HG03045 (cell line): ENCODE data around the gene TRIO.

ENCODE experiments used
- ATAC-seq: cut with Tn5 transposase; IDR thresholded peaks from one replicate; pipeline ENCODE4 v1.9.1; 2021; ENCODE audit warnings: mild to moderate bottlenecking, moderate library complexity; ENCODE audit not compliant: unreplicated experiment

Gene TRIO

GRCh38 chr5:14122089-14122488 lies 21.1 kb upstream of the TRIO start:
- ATAC-seq, result no peak

DNA sequence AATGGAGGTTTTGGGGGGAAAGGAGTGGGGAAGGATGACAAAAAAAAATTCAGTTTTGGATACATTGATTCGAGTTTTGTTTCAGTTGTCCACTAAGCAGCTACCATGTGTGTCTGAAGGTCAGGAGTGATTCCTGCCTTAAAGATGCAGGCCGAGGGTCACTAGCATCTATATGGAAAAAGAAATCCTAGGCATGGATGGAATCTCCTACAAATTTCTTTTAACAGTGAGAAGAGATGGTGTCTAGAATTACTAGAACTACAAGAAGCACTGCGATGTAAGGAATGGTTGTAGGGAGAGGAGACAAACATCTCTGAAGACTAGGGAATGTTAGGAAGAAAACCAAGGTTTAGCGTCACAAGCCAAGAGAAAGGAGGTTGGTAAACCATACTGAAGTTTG lies 19.6 kb upstream of the TRIO start:
- no peak for ATAC-seq

DNA sequence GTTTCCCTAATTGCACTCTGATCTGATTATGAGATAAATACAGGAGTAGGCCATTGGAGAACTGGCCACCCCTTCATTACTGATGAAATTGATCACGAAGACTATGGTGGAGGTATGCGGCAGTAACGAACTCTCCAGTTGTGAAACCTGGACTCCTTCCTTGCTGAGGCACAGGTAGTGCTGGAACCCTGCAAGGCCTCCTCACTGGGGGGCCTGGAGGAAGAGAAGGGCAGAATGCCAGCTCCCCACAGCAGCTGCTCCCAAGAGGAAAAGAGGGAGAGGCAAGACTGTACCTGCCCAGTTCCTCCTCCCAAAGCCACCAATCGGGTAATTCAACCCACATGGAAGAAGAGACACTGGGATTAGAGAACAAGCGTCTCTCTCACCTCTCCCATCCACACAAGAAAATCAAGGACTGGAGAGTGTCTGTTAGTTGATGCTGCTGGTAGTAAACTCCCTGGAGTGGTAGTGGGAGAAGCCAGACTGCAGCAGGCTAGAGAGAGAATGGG lies 19.1 kb upstream of the TRIO start:
- no peak for ATAC-seq

- no peak for ATAC-seq
Measured at GRCh38 chr5:14125262-14125661, 17.9 kb upstream of the TRIO start.

GRCh38 chr5:14127587-14127986 lies 15.6 kb upstream of the TRIO start:
- ATAC-seq, result no peak

DNA sequence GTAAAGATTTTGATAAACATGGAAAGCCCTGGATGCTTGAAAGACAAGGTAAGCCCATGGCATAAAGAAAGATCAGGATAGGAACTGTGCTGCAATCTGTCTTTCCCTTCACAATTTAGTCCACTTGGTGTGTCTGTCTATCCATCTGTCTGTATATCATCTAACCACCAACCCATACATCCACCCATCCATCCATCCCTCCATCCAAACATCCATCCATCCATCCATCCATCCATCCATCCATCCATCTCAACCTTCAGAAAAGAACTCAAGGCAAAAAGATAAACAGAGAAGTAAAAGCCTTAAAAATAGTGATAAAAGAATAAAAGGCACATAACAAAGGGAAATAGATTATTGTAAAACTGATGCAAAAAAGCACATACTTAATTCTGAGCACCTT lies 15.1 kb upstream of the TRIO start:
- ATAC-seq, result no peak

GRCh38 chr5:14129123-14129522 lies 14.0 kb upstream of the TRIO start:
- no peak for ATAC-seq

DNA sequence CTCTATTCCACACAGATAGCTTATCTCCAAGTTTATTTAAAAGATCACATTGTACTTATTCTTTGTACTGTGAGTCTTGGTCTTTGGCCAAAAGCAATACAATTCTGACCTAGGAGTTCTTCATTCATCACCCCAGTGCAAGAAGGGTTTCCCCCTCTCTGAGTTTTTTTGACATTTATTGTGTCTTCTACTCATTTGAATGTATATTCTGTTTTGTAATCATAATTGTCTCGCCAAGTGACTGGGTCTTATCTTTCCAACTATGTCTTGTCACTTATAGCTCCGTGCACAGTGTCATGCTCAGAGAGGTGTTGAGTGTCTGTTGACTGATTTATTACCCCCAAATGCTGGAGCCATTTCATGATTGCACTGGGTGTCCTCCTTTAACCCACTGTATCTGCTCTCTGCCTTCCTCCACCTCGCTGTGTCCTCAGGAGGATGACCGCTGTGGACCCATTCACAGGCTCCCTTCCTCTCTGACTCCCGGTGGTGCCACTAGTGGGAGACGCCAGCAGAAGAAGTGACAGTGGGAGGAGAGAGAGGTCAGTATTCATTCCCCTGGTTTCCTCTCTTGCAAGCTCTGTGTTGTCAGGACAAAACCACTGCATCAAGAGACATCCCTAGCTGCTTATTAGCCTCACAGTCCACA lies 11.2 kb upstream of the TRIO start:
- ATAC-seq, result no peak

DNA sequence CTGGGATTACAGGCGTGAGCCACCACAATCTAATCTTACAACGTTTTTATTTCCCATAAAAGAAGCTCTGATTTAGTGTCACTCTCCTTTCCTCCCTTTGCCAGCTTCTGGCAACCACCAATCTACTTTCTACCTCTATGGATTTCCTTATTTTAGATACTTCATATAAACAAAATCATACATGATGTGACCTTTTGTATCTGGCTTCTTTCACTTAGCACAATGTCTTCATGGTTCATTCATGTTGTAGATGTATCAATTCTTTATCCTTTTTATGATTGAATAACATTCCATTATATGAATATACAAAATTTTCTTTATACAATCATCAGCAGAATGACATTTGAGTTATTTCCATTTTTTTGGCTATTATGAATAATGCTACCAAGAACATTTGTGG lies 9.7 kb upstream of the TRIO start:
- ATAC-seq, result no peak

DNA sequence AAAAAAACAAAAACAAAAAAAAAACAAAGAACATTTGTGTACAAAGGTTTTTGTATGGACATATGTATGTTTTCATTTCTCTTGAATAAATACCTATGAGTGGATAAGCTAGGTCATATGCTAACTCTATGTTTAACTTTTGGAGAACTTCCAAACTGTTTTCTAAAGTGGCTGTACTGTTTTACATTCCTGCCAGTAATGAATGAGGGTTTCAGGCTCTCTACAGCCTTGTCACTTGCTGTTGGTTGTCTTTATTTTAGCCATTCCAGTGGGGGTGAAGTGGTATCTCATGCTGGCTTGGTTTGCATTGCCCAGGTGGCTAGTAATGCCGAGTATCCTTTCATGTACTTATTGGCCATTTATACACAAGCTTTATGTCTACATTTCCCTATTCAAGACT lies 9.1 kb upstream of the TRIO start:
- ATAC-seq, result no peak

DNA sequence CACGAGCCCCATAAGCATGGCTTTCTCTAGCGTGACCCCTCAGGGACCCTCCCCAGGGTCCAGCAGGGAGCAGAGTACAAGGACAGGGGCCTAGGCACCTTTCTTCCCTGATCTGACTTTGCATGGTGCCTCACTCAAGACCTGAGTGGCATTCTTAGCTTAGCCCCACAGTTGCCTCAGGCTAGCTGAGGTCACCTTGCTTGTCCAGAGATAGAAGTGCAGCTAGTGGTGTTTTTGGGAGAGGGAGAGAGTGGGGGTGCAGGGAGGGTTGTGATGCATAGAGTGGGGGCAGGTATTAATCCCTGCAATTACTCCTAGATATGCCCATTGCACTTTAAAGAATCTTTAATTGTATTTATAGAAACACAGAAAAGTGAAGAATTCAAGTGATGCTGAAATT lies 8.4 kb upstream of the TRIO start:
- no peak for ATAC-seq

GRCh38 chr5:14135621-14136020 lies 7.5 kb upstream of the TRIO start:
- no peak for ATAC-seq

DNA sequence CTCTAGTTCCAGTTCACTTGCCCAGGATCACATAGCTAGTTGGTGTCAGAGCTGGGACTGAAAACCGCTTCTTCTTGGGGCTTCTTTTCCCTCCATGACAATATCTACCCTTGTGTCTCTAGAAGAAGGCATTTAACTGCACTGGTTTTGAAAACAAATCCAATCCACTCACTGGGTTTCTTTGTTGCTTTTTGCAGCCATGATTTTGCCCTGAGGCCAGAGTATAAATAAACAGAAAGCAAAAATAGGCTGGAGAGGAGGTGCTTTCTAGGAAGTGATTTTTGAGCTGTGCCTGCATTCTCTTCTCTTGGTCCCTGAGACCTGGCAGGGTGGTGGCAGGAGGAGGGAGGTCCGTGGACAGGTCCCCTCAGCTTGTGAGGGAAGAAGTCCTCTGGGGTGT lies 6.9 kb upstream of the TRIO start:
- ATAC-seq, result no peak

DNA sequence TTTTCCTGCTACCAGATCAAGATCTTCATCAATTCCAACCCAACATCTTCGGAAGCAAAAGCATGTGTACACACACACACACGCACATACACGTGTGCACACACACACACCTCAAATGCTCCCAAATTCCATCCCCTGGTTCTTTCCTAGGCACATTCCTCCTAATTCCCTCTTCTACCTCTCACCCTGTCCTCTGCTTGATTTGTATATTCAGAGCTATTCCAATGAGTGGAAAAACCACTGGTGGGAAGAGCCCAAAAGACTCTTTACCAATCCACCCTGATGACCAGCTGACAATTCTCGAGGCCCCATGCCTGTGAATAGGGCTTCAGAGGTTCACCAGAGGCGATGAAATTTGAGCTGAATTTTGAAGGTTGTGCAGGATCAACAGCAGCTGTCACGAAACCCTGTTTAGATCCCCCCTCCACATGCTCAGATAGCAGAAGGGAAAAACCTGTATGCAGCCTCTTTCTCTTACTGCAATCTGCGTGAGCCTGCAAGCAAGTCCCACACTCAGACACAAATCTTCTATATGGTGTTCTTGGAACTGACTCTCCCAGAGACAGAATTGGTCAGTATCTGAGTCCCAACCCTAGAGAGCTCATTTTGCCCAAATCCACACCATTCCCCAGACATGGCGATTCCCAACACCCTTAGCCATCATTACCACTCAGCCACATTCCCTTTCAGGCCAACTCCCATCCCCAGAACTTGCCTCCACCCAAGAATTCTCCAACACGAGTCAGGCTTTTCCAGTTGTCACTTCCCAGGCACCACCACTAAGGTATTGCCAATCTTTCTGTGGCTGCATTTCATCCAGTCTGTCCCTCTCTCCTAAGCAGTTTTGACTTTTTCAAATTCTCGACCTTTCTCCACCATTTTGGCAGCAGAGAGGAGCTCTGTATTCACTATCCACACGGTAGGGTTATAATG lies 4.3 kb upstream of the TRIO start:
- ATAC-seq, result no peak

- ATAC-seq, result no peak
Measured at GRCh38 chr5:14141764-14142163, 1.4 kb upstream of the TRIO start.

GRCh38 chr5:14142202-14142826 lies 828 bp upstream of the TRIO start:
- no peak for ATAC-seq

- ATAC-seq, result peak; percentile 14
Measured at GRCh38 chr5:14143546-14143840, 351 bp downstream of the TRIO start.

GRCh38 chr5:14143841-14144585 lies 871 bp downstream of the TRIO start:
- peak; percentile 23 for ATAC-seq

- ATAC-seq, result peak; percentile 48
Measured at GRCh38 chr5:14144586-14145434, 1.7 kb downstream of the TRIO start.
